Measurements from ENCODE around the gene BCAS1.

DNA sequence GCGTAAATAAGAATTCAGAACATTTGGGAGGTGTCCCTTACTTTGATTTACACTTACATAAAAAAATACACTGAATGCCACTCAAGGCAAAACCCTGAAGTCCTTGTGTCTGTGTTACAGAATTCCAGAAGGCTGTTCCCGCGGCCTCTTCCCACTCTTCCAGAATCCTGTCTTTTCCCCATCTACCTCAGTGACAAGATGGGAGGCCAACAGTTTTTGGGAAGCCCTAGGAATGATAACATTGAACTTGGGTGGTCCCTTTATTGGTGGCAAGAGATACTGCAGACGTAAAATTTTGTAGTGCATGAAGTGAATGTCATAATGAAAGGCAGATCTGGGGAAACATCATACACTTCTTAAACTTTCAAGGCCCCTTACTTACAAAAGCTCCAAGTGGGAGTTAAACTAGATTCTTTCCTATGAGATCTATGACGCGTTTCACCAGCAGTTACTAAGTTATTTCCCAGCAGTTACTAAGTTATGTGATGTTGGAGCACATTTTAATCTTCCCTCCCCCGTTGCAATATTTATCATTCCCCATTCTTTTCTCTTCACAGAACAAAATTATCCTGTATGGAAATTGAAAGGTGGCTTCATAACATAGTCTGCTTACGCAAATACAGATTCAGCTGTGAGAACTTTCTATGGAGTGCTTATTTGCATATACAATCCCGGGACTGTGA is 79.5 kb downstream of the BCAS1 start:
- TF ChIP-seq, protein P1, sequence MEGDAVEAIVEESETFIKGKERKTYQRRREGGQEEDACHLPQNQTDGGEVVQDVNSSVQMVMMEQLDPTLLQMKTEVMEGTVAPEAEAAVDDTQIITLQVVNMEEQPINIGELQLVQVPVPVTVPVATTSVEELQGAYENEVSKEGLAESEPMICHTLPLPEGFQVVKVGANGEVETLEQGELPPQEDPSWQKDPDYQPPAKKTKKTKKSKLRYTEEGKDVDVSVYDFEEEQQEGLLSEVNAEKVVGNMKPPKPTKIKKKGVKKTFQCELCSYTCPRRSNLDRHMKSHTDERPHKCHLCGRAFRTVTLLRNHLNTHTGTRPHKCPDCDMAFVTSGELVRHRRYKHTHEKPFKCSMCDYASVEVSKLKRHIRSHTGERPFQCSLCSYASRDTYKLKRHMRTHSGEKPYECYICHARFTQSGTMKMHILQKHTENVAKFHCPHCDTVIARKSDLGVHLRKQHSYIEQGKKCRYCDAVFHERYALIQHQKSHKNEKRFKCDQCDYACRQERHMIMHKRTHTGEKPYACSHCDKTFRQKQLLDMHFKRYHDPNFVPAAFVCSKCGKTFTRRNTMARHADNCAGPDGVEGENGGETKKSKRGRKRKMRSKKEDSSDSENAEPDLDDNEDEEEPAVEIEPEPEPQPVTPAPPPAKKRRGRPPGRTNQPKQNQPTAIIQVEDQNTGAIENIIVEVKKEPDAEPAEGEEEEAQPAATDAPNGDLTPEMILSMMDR (conservative IDR thresholded peaks at IDR 0.05; ENCODE audit: low read length), result no peak
- no peak for TF ChIP-seq EZH2phosphoT487 (IDR thresholded peaks at IDR 0.05; ENCODE audit: borderline replicate concordance, low read depth, low read length)
